HTERT RPE-1 (cell line): ENCODE results near the gene VPS45.

Experiments used
- in situ Hi-C: fragments of 300-500 bp; cut with MboI; formaldehyde crosslinking; loops from 4 replicates; pipeline ENCODE4 v1.14.3; 2020; ENCODE audit warnings: low sequenced_read_pairs

VPS45 gene

GRCh38 chr1:150155413-150156071 lies 88.0 kb downstream of the VPS45 start:
- in situ Hi-C loops, result no loop called here

- in situ Hi-C loops, result no loop called here
Measured at GRCh38 chr1:150156868-150157603, 89.5 kb downstream of the VPS45 start.

GRCh38 chr1:150159550-150159949 lies 92.0 kb downstream of the VPS45 start:
- in situ Hi-C loops, result no loop called here

- in situ Hi-C loops, result no loop called here
Measured at GRCh38 chr1:150160964-150161621, 93.5 kb downstream of the VPS45 start.

GRCh38 chr1:150161747-150162581 lies 94.4 kb downstream of the VPS45 start:
- in situ Hi-C loops, result no loop called here

GRCh38 chr1:150162582-150162861 lies 94.9 kb downstream of the VPS45 start:
- in situ Hi-C loops, result no loop called here

GRCh38 chr1:150162862-150163706 lies 95.5 kb downstream of the VPS45 start:
- in situ Hi-C loops, result no loop called here

- in situ Hi-C loops, result no loop called here
Measured at GRCh38 chr1:150164224-150164623, 96.6 kb downstream of the VPS45 start.

GRCh38 chr1:150164779-150165178 lies 97.2 kb downstream of the VPS45 start:
- in situ Hi-C loops, result no loop called here

GRCh38 chr1:150165622-150166612 lies 98.3 kb downstream of the VPS45 start:
- in situ Hi-C loops, result no loop called here

- in situ Hi-C loops, result no loop called here
Measured at GRCh38 chr1:150168960-150169601, 101.5 kb downstream of the VPS45 start.

GRCh38 chr1:150171801-150172200 lies 104.2 kb downstream of the VPS45 start:
- in situ Hi-C loops, result no loop called here

- in situ Hi-C loops, result no loop called here
Measured at GRCh38 chr1:150173141-150173585, 105.6 kb downstream of the VPS45 start.

- in situ Hi-C loops, result no loop called here
Measured at GRCh38 chr1:150176593-150176992, 109.0 kb downstream of the VPS45 start.

- in situ Hi-C loops, result no loop called here
Measured at GRCh38 chr1:150178548-150178947, 111.0 kb downstream of the VPS45 start.

- in situ Hi-C loops, result no loop called here
Measured at GRCh38 chr1:150179867-150180266, 112.3 kb downstream of the VPS45 start.

- in situ Hi-C loops, result no loop called here
Measured at GRCh38 chr1:150180474-150180873, 112.9 kb downstream of the VPS45 start.

GRCh38 chr1:150182247-150182646 lies 114.7 kb downstream of the VPS45 start:
- in situ Hi-C loops, result no loop called here

- in situ Hi-C loops, result no loop called here
Measured at GRCh38 chr1:150183061-150183460, 115.5 kb downstream of the VPS45 start.
